KMS-11 (cell line): ENCODE measurements around the gene IGSF9.

Experiments used
- H2AFZ ChIP-seq: fragments of 200-600 bp; sonication (generic); 2 replicates; pipeline ENCODE4 v1.6.1; 2016; ENCODE audit warnings: antibody characterized with exemption, mixed run types, low read depth
- H3K27ac ChIP-seq: fragments of 200-600 bp; sonication (generic); 2 replicates; pipeline ENCODE4 v1.6.1; 2016; ENCODE audit warnings: mild to moderate bottlenecking, mixed run types
- H3K27me3 ChIP-seq: fragments of 200-600 bp; sonication (generic); 2 replicates; pipeline ENCODE4 v1.6.1; 2017; ENCODE audit warnings: mild to moderate bottlenecking, low read depth, mixed run types, moderate library complexity; ENCODE audit not compliant: insufficient read depth
- H3K36me3 ChIP-seq: fragments of 200-600 bp; sonication (generic); 2 replicates; pipeline ENCODE4 v1.6.1; 2017; ENCODE audit warnings: mild to moderate bottlenecking, mixed run types; ENCODE audit not compliant: insufficient read depth
- H3K4me1 ChIP-seq: fragments of 200-600 bp; sonication (generic); 2 replicates; pipeline ENCODE4 v1.6.1; 2016; ENCODE audit warnings: mild to moderate bottlenecking, low read depth, mixed run types; ENCODE audit not compliant: poor library complexity, severe bottlenecking
- H3K4me2 ChIP-seq: fragments of 200-600 bp; sonication (generic); 2 replicates; pipeline ENCODE4 v1.7.0; 2016; ENCODE audit warnings: mild to moderate bottlenecking, mixed run types
- H3K4me3 ChIP-seq: fragments of 200-600 bp; sonication (generic); IDR thresholded peaks from 2 replicates; pipeline ENCODE4 v1.6.1; 2017; ENCODE audit warnings: low read depth, low read length, mixed read lengths; ENCODE audit not compliant: insufficient read depth
- H3K79me2 ChIP-seq: fragments of 200-600 bp; sonication (generic); 2 replicates; pipeline ENCODE4 v1.6.1; 2016; ENCODE audit warnings: low read depth, mixed run types; ENCODE audit not compliant: insufficient read depth
- H3K9ac ChIP-seq: fragments of 200-600 bp; sonication (generic); 2 replicates; pipeline ENCODE4 v1.6.1; 2016; ENCODE audit warnings: mild to moderate bottlenecking, mixed run types
- H4K20me1 ChIP-seq: fragments of 200-600 bp; sonication (generic); 2 replicates; pipeline ENCODE4 v1.6.1; 2016; ENCODE audit warnings: mild to moderate bottlenecking, mixed run types; ENCODE audit not compliant: insufficient read depth
- TF ChIP-seq, protein P1 (sequence below): fragments of 200-600 bp; sonication (generic); conservative IDR thresholded peaks from 2 replicates; pipeline ENCODE4 v1.6.1; 2017; ENCODE audit warnings: low read depth, mild to moderate bottlenecking, antibody characterized with exemption, low read length, moderate library complexity, mixed read lengths

IGSF9 gene, protein sequence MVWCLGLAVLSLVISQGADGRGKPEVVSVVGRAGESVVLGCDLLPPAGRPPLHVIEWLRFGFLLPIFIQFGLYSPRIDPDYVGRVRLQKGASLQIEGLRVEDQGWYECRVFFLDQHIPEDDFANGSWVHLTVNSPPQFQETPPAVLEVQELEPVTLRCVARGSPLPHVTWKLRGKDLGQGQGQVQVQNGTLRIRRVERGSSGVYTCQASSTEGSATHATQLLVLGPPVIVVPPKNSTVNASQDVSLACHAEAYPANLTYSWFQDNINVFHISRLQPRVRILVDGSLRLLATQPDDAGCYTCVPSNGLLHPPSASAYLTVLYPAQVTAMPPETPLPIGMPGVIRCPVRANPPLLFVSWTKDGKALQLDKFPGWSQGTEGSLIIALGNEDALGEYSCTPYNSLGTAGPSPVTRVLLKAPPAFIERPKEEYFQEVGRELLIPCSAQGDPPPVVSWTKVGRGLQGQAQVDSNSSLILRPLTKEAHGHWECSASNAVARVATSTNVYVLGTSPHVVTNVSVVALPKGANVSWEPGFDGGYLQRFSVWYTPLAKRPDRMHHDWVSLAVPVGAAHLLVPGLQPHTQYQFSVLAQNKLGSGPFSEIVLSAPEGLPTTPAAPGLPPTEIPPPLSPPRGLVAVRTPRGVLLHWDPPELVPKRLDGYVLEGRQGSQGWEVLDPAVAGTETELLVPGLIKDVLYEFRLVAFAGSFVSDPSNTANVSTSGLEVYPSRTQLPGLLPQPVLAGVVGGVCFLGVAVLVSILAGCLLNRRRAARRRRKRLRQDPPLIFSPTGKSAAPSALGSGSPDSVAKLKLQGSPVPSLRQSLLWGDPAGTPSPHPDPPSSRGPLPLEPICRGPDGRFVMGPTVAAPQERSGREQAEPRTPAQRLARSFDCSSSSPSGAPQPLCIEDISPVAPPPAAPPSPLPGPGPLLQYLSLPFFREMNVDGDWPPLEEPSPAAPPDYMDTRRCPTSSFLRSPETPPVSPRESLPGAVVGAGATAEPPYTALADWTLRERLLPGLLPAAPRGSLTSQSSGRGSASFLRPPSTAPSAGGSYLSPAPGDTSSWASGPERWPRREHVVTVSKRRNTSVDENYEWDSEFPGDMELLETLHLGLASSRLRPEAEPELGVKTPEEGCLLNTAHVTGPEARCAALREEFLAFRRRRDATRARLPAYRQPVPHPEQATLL

DNA sequence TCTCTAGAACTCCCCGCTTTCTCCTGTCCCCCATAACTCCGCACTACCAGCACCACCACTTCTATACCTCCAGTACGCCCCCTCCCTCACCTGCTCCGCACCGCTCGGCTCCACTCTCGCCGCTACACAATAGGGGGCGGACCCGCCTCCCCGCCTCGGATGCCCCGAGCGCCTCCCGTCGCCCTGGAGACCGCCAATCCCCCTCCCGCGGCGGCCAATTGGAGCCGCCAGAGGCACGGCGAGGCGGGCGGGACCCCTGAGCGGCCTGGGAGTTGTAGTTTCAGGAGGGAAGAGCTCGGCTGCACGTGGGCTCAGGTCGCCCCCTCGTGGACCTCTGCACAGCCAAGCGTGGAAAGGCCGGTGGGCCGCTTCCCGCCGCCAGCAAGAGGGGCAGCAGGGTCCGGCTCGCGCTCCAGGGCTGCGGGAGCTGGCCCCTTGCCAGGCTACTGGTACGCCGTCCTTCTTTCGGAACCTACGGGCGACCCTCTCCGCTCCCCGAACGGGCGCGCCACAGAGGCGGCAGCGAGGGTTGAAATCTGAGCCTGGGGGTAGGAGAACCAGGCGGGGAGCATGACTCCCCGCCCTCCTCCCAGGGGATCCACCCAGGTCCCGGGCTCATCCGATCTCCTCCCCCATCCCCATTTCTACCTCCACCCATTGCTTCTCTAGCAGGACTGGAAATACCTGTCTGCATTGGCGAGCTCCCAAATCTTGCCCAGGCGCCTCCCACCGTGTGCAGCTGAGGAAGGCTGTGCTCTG is at the start of gene IGSF9:
IGSF9 (minus strand) TSS at position 131 of the 759 bp plus-strand sequence. CDS start 2,159 bp downstream, outside the sequence.
- TF ChIP-seq, protein P1, sequence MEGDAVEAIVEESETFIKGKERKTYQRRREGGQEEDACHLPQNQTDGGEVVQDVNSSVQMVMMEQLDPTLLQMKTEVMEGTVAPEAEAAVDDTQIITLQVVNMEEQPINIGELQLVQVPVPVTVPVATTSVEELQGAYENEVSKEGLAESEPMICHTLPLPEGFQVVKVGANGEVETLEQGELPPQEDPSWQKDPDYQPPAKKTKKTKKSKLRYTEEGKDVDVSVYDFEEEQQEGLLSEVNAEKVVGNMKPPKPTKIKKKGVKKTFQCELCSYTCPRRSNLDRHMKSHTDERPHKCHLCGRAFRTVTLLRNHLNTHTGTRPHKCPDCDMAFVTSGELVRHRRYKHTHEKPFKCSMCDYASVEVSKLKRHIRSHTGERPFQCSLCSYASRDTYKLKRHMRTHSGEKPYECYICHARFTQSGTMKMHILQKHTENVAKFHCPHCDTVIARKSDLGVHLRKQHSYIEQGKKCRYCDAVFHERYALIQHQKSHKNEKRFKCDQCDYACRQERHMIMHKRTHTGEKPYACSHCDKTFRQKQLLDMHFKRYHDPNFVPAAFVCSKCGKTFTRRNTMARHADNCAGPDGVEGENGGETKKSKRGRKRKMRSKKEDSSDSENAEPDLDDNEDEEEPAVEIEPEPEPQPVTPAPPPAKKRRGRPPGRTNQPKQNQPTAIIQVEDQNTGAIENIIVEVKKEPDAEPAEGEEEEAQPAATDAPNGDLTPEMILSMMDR, result peak; percentile 75
- Histone ChIP-seq H3K79me2 (no peaks in the 10 kb centered on the region), H3K4me3 (peak within 1 kb of the TSS; percentile 97), H3K4me1 (peaks cover 5% of the 10 kb centered on the region), H3K27me3 (peaks cover 25% of the 10 kb centered on the region; the same call in 1 of the 2 replicates), H3K4me2 (peak within 1 kb of the TSS; percentile 69), H4K20me1 (no peaks in the 10 kb centered on the region), H3K36me3 (no peaks in the 10 kb centered on the region), H3K9ac (peak within 1 kb of the TSS; percentile 66), H2AFZ (peak within 1 kb of the TSS; percentile 81), H3K27ac (no peak within 1 kb of the TSS)

DNA sequence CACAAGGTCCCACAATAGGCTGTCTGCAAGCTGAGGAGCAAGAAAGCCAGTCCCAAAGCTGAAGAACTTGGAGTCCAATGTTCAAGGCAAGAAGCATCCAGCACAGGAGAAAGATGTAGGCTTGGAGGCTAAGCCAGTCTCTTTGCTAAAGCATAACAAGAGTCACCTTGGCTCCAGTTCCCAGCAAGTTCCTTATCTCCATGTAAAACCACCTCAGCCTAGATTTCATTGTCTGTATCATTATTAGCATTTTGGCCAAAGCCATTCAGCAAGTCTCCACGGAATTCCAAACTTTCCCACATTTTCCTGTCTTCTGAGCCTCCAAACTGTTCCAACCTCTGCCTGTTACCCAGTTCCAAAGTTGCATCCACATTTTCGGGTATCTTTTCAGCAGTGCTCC is 49.5 kb upstream of the IGSF9 start:
- Histone ChIP-seq H3K27ac (no peak overlapping the region), H4K20me1 (no peaks in the 10 kb centered on the region), H3K4me3 (no peak overlapping the region), H3K9ac (no peak overlapping the region), H3K79me2 (no peaks in the 10 kb centered on the region), H3K27me3 (no peaks in the 10 kb centered on the region), H2AFZ (no peak overlapping the region), H3K36me3 (no peaks in the 10 kb centered on the region), H3K4me2 (no peak overlapping the region), H3K4me1 (no peaks in the 10 kb centered on the region)
- TF ChIP-seq, protein P1, result no peak

DNA sequence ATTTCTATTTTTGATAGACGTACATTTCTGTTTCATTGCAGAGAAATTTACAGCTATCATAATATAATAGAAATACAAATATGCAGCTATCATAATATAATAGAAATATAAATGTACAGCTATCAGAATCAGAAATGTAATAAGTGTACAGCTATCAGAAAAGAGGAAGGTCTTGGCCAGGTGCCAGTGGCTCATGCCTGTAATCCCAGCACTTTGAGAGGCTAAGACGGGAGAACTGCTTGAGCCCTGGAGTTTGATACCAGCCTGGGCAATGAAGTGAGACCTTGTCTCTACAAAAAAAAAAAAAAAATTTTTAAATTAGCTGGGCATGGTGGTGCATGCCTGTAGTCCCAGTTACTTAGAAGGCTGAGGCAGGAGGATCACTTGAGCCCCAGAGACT is 48.5 kb upstream of the IGSF9 start:
- Histone ChIP-seq H3K36me3 (no peaks in the 10 kb centered on the region), H4K20me1 (no peaks in the 10 kb centered on the region), H3K4me1 (no peaks in the 10 kb centered on the region), H3K4me2 (no peak overlapping the region), H3K4me3 (no peak overlapping the region), H2AFZ (no peak overlapping the region), H3K27ac (no peak overlapping the region), H3K27me3 (no peaks in the 10 kb centered on the region), H3K9ac (no peak overlapping the region), H3K79me2 (no peaks in the 10 kb centered on the region)
- TF ChIP-seq, protein P1, result no peak

DNA sequence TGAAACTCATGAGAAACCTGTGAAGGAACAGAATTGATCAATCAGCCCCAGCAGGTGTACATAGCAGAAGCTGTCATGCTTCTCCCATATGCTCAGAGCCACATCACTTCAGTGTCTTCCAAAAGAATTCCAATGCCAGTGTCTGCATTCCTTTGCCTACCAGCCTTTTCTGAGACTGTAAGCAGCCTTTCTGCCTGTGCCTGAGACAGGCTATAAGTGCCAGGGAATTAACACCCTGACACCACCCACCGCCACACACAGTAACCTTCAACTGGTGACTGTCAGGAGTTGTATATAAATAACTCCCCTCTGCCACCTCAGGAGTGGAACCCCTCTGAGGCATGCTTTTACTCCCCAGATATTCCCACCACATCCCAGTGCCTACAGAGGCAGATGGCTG is 46.7 kb upstream of the IGSF9 start:
- Histone ChIP-seq H3K4me1 (no peaks in the 10 kb centered on the region), H2AFZ (no peak overlapping the region), H3K27me3 (no peaks in the 10 kb centered on the region), H3K4me2 (no peak overlapping the region), H3K9ac (no peak overlapping the region), H3K4me3 (no peak overlapping the region), H4K20me1 (no peaks in the 10 kb centered on the region), H3K36me3 (no peaks in the 10 kb centered on the region), H3K27ac (no peak overlapping the region), H3K79me2 (no peaks in the 10 kb centered on the region)
- TF ChIP-seq, protein P1, result no peak
